Subcutaneous abdominal adipose tissue (tissue), 5 donors: ENCODE measurements around the gene VSIG1.

ENCODE experiments used
- H3K27ac ChIP-seq: one replicate; pipeline ENCODE4 v1.7.0; 2013; ENCODE audit warnings: low read depth, mild to moderate bottlenecking, inconsistent platforms, low read length, moderate library complexity
- H3K27me3 ChIP-seq, 5 donors: one replicate each; pipeline ENCODE4 v1.7.0; 2013; ENCODE audit warnings: low read length in 5 of 5, inconsistent platforms in 1 of 5; ENCODE audit not compliant: control insufficient read depth in 5 of 5, insufficient read depth in 4 of 5
- H3K36me3 ChIP-seq, 5 donors: one replicate each; pipeline ENCODE4 v1.7.0; 2013; ENCODE audit warnings: low read length in 5 of 5; ENCODE audit not compliant: control insufficient read depth in 5 of 5, insufficient read depth in 5 of 5
- H3K4me1 ChIP-seq, 5 donors: one replicate each; pipeline ENCODE4 v1.7.0; 2013; ENCODE audit warnings: low read length in 5 of 5, mild to moderate bottlenecking in 3 of 5, moderate library complexity in 1 of 5; ENCODE audit not compliant: control insufficient read depth in 5 of 5, insufficient read depth in 5 of 5
- H3K4me3 ChIP-seq, 5 donors: one replicate each; pipeline ENCODE4 v1.7.0; 2013; ENCODE audit warnings: low read length in 5 of 5, low read depth in 1 of 5
- H3K9ac ChIP-seq, 5 donors: one replicate each; pipeline ENCODE4 v1.7.0; 2013; ENCODE audit warnings: low read length in 5 of 5, mild to moderate bottlenecking in 4 of 5, moderate library complexity in 3 of 5
- H3K9me3 ChIP-seq, 5 donors: one replicate each; pipeline ENCODE4 v1.7.0; 2013; ENCODE audit warnings: low read length in 5 of 5; ENCODE audit not compliant: control insufficient read depth in 5 of 5
- donor health status: healthy.
- donor health status: healthy.
- donor health status: healthy.
- donor health status: healthy.
- donor health status: healthy.

The VSIG1 gene

GRCh38 chrX:108090491-108091263 is 45.8 kb downstream of the VSIG1 start:
- H3K9ac ChIP-seq, result peak overlapping the region; percentile 20 to 84 (median 78)
- peak overlapping the region; percentile 69 to 85 (median 76) for H3K4me3 ChIP-seq
- peak overlapping the region; percentile 71 for H3K27ac ChIP-seq
- peaks cover 0 to 2% (median 0%) of the 10 kb centered on the region in 5 donors for H3K27me3 ChIP-seq
- peaks cover 0 to 17% (median 14%) of the 10 kb centered on the region in 5 donors for H3K4me1 ChIP-seq
- H3K9me3 ChIP-seq, result peaks cover 0 to 4% (median 0%) of the 10 kb centered on the region in 5 donors
- peaks cover 0 to 12% (median 8%) of the 10 kb centered on the region in 5 donors for H3K36me3 ChIP-seq

- Histone ChIP-seq H3K27me3 (peaks cover 0 to 2% (median 0%) of the 10 kb centered on the region in 5 donors), H3K9ac (peak within 1 kb of the TSS; percentile 20 to 84 (median 78)), H3K36me3 (peaks cover 0 to 12% (median 6%) of the 10 kb centered on the region in 5 donors), H3K4me3 (peak within 1 kb of the TSS; percentile 75 to 93 (median 77)), H3K27ac (peak within 1 kb of the TSS; percentile 71), H3K4me1 (peaks cover 0 to 17% (median 14%) of the 10 kb centered on the region in 5 donors), H3K9me3 (peaks cover 0 to 4% (median 0%) of the 10 kb centered on the region in 5 donors)
These were observed 46.5 kb downstream of the VSIG1 start, which contains the start of the genes ATG4A and PSMD10 for GRCh38 chrX:108091264-108091877. Gene ATG4A, plus strand, starts transcription at chrX:108091778. Its CDS starts 49 bp downstream, at chrX:108091827. Gene PSMD10, minus strand, starts transcription at chrX:108091542. Its CDS starts 22 bp downstream, at chrX:108091520.

- peaks cover 0 to 7% (median 4%) of the 10 kb centered on the region in 5 donors for H3K36me3 ChIP-seq
- H3K27ac ChIP-seq, result peak overlapping the region; percentile 71
- peak overlapping the region in 4 of 5 donors; percentile 69 to 84 (median 75) for H3K9ac ChIP-seq
- H3K9me3 ChIP-seq, result peaks cover 0 to 4% (median 0%) of the 10 kb centered on the region in 5 donors
- peak overlapping the region; percentile 75 to 93 (median 77) for H3K4me3 ChIP-seq
- H3K4me1 ChIP-seq, result peaks cover 0 to 17% (median 14%) of the 10 kb centered on the region in 5 donors
- H3K27me3 ChIP-seq, result peaks cover 0 to 2% (median 0%) of the 10 kb centered on the region in 5 donors
These were observed 47.0 kb downstream of the VSIG1 start for GRCh38 chrX:108091878-108092291.

- Histone ChIP-seq H3K4me3 (no peak overlapping the region), H3K9ac (no peak overlapping the region), H3K4me1 (peaks cover 0 to 1% (median 0%) of the 10 kb centered on the region in 5 donors), H3K36me3 (no peaks in the 10 kb centered on the region), H3K9me3 (peaks cover 0 to 5% (median 0%) of the 10 kb centered on the region in 5 donors), H3K27ac (no peak overlapping the region), H3K27me3 (peaks cover 0 to 2% (median 0%) of the 10 kb centered on the region in 5 donors)
These were observed 52.5 kb downstream of the VSIG1 start for GRCh38 chrX:108097380-108097779.

- Histone ChIP-seq H3K27ac (no peak overlapping the region), H3K27me3 (peaks cover 0 to 3% (median 0%) of the 10 kb centered on the region in 5 donors), H3K9me3 (peaks cover 0 to 5% (median 0%) of the 10 kb centered on the region in 5 donors), H3K9ac (no peak overlapping the region), H3K36me3 (no peaks in the 10 kb centered on the region), H3K4me1 (no peaks in the 10 kb centered on the region), H3K4me3 (no peak overlapping the region)
These were observed 60.6 kb downstream of the VSIG1 start for GRCh38 chrX:108105473-108105872.

- H3K4me1 ChIP-seq, result no peaks in the 10 kb centered on the region
- no peak overlapping the region for H3K27ac ChIP-seq
- no peak overlapping the region for H3K9ac ChIP-seq
- H3K27me3 ChIP-seq, result peaks cover 0 to 3% (median 0%) of the 10 kb centered on the region in 5 donors
- no peak overlapping the region for H3K4me3 ChIP-seq
- H3K9me3 ChIP-seq, result no peaks in the 10 kb centered on the region
- no peaks in the 10 kb centered on the region for H3K36me3 ChIP-seq
These were observed 69.7 kb downstream of the VSIG1 start for GRCh38 chrX:108114541-108114940.

- H3K9me3 ChIP-seq, result no peaks in the 10 kb centered on the region
- no peak overlapping the region for H3K4me3 ChIP-seq
- no peak overlapping the region for H3K27ac ChIP-seq
- H3K9ac ChIP-seq, result no peak overlapping the region
- peaks cover 0 to 5% (median 3%) of the 10 kb centered on the region in 5 donors for H3K27me3 ChIP-seq
- H3K4me1 ChIP-seq, result peaks cover 0 to 3% (median 0%) of the 10 kb centered on the region in 5 donors
- H3K36me3 ChIP-seq, result no peaks in the 10 kb centered on the region
These were observed 73.1 kb downstream of the VSIG1 start for GRCh38 chrX:108117988-108118387.

GRCh38 chrX:108121291-108121690 is 76.4 kb downstream of the VSIG1 start:
- no peak overlapping the region for H3K9ac ChIP-seq
- H3K27me3 ChIP-seq, result peaks cover 0 to 7% (median 2%) of the 10 kb centered on the region in 5 donors
- H3K4me1 ChIP-seq, result peaks cover 0 to 4% (median 0%) of the 10 kb centered on the region in 5 donors

GRCh38 chrX:108122748-108123147 is 77.9 kb downstream of the VSIG1 start:
- Histone ChIP-seq H3K27me3 (peaks cover 0 to 7% (median 2%) of the 10 kb centered on the region in 5 donors), H3K36me3 (peaks cover 0 to 10% (median 1%) of the 10 kb centered on the region in 5 donors), H3K27ac (no peak overlapping the region), H3K9ac (no peak overlapping the region), H3K4me1 (peaks cover 0 to 4% (median 0%) of the 10 kb centered on the region in 5 donors), H3K9me3 (no peaks in the 10 kb centered on the region), H3K4me3 (no peak overlapping the region)

More at GRCh38 chrX:108121291-108121690, 76.4 kb downstream of the VSIG1 start:
- no peaks in the 10 kb centered on the region for H3K36me3 ChIP-seq
- no peaks in the 10 kb centered on the region for H3K9me3 ChIP-seq
- H3K27ac ChIP-seq, result no peak overlapping the region
- no peak overlapping the region for H3K4me3 ChIP-seq
